GM13976 (cell line): ENCODE measurements around the gene CNTNAP2.

Experiments used
- DNase-seq: peaks from one replicate; pipeline ENCODE4 v3.0.0; 2012; ENCODE audit warnings: low spot score
- CTCF ChIP-seq: IDR thresholded peaks from 2 replicates; pipeline ENCODE4 v1.5.1; 2012; ENCODE audit warnings: borderline replicate concordance, mild to moderate bottlenecking; ENCODE audit not compliant: insufficient read depth; ENCODE audit errors: extremely low read depth, missing control alignments, control extremely low read depth
- in situ Hi-C: fragments of 300-500 bp; cut with MboI; formaldehyde crosslinking; loops from one replicate; pipeline ENCODE4 v1.12.0; 2022; ENCODE audit warnings: low sequenced_read_pairs, mixed read lengths, inconsistent platforms; ENCODE audit not compliant: unreplicated experiment

The CNTNAP2 gene

GRCh38 chr7:146208492-146208891, 91.9 kb downstream of the CNTNAP2 start:
- in situ Hi-C loops = no loop called here
- TF ChIP-seq CTCF = no peak
- no peak for DNase-seq

- in situ Hi-C loops = no loop called here
- TF ChIP-seq CTCF = no peak
- no peak for DNase-seq
Observed at GRCh38 chr7:146214842-146215241, 98.2 kb downstream of the CNTNAP2 start.

- TF ChIP-seq CTCF = no peak
- DNase-seq = no peak
- in situ Hi-C loops = no loop called here
Observed at GRCh38 chr7:146216396-146217041, 99.9 kb downstream of the CNTNAP2 start.

GRCh38 chr7:146223851-146224250, 107.2 kb downstream of the CNTNAP2 start:
- no peak for DNase-seq
- in situ Hi-C loops = no loop called here
- no peak for TF ChIP-seq CTCF

- no peak for TF ChIP-seq CTCF
- in situ Hi-C loops = no loop called here
- DNase-seq = no peak
Observed at GRCh38 chr7:146232604-146233003, 116.0 kb downstream of the CNTNAP2 start.

GRCh38 chr7:146235195-146235594, 118.6 kb downstream of the CNTNAP2 start:
- in situ Hi-C loops = no loop called here
- TF ChIP-seq CTCF = no peak
- no peak for DNase-seq
